K562 (cell line): ENCODE results near the gene COA7. TPM values are rescaled to one million over a fixed set of nuclear protein-coding genes. Genes with fewer than 3 reads are reported as not detected.

Experiments used
- ARID1B ChIP-seq: fragments of 450-650 bp; IDR thresholded peaks from 2 replicates; pipeline ENCODE4 v1.6.1; 2016; ENCODE audit warnings: antibody characterized with exemption, mild to moderate bottlenecking, inconsistent platforms
- CBFA2T3 ChIP-seq: fragments of 450-650 bp; IDR thresholded peaks from 2 replicates; pipeline ENCODE4 v1.6.1; 2017
- CREB3 ChIP-seq: fragments of 450-650 bp; conservative IDR thresholded peaks from 2 replicates; pipeline ENCODE4 v1.6.1; 2016; ENCODE audit warnings: missing genetic modification characterization, low read depth, mild to moderate bottlenecking, missing compliant biosample characterization, moderate library complexity
- CXXC5 ChIP-seq: fragments of 250-450 bp; sonication (Bioruptor Pico); IDR thresholded peaks from 2 replicates; pipeline ENCODE4 v1.8.0; 2022; ENCODE audit warnings: inconsistent platforms, mild to moderate bottlenecking, moderate library complexity
- EP300 ChIP-seq: IDR thresholded peaks from 2 replicates; pipeline ENCODE4 v1.6.1; 2012; ENCODE audit warnings: low read length, improper control_type of control experiment
- HDAC1 ChIP-seq, 2 experiments: fragments of 450-650 bp; IDR thresholded peaks; 2 replicates each; pipeline ENCODE4 v1.6.1; 2016 to 2017; ENCODE audit warnings: inconsistent platforms in 1 of 2, mild to moderate bottlenecking in 1 of 2, moderate library complexity in 1 of 2
- IFI16 ChIP-seq: fragments of 250-450 bp; sonication (Bioruptor Pico); IDR thresholded peaks from 2 replicates; pipeline ENCODE4 v2.1.2; 2022; ENCODE audit warnings: mild to moderate bottlenecking, inconsistent platforms
- MECOM ChIP-seq: fragments of 250-450 bp; sonication (Bioruptor Pico); IDR thresholded peaks from 2 replicates; pipeline ENCODE4 v1.8.0; 2022; ENCODE audit warnings: inconsistent platforms
- PRPF4 ChIP-seq: fragments of 200-400 bp; formaldehyde crosslinking; IDR thresholded peaks from one replicate; pipeline ENCODE4 v1.6.1; 2017; ENCODE audit warnings: low read length, low read depth, mild to moderate bottlenecking; ENCODE audit not compliant: insufficient read depth, poor library complexity, severe bottlenecking
- SMAD3 ChIP-seq: fragments of 450-650 bp; formaldehyde crosslinking; conservative IDR thresholded peaks from 2 replicates; pipeline ENCODE4 v1.4.0; 2020; ENCODE audit warnings: mild to moderate bottlenecking
- SP1 ChIP-seq: sonication (generic); formaldehyde crosslinking; IDR thresholded peaks from 2 replicates; pipeline ENCODE4 v1.8.1; 2022; ENCODE audit warnings: mild to moderate bottlenecking, missing genetic modification reagents
- TBL1XR1 ChIP-seq, 2 experiments: IDR thresholded peaks; 2 replicates each; pipeline ENCODE4 v1.6.1; 2012; ENCODE audit warnings: improper control_type of control experiment in 2 of 2, low read length in 2 of 2, mild to moderate bottlenecking in 1 of 2
- ZFPM2 ChIP-seq: fragments of 250-450 bp; sonication (Bioruptor Pico); IDR thresholded peaks from 2 replicates; pipeline ENCODE4 v1.5.1; 2022; ENCODE audit warnings: mild to moderate bottlenecking
- ZNF184 ChIP-seq: sonication (generic); formaldehyde crosslinking; IDR thresholded peaks from 2 replicates; pipeline ENCODE4 v1.5.0; 2020; ENCODE audit warnings: missing genetic modification reagents
- ZNF316 ChIP-seq: fragments of 450-650 bp; IDR thresholded peaks from 2 replicates; pipeline ENCODE4 v1.6.1; 2016
- polyA plus RNA-seq, 8 experiments: library from polyadenylated mRNA; depleted of rRNA in 4 of 8; stranded (reverse) in 5 of 8; unstranded in 3 of 8; fragments of >200 nt; fragmentation: Nextera tagmentation in 2 of 8; fragmentation: Illumina TruSeq in 1 of 8; extraction: Ambion mirVana in 2 of 8; extraction: Trizol in 1 of 8; gene quantifications; 2 replicates each; pipeline versions ENCODE4 v1.2.1 to v1.2.3, GENCODE V29; 2011 to 2014; ENCODE audit warnings: inconsistent platforms in 1 of 8, missing spikeins in 1 of 8
- total RNA-seq, 7 experiments: library from RNA; depleted of rRNA in 6 of 7; stranded (reverse); fragments of >200 nt in 6 of 7; fragmentation: Illumina TruSeq in 2 of 7; extraction: Trizol in 2 of 7; gene quantifications; 2 replicates each; pipeline versions ENCODE4 v1.2.1 to v1.2.3, GENCODE V29; 2011 to 2021; ENCODE audit warnings: low replicate concordance in 1 of 7
- TF ChIP-seq, protein P1 (sequence below), 2 experiments: fragments of 450-650 bp; formaldehyde crosslinking in 1 of 2; IDR thresholded peaks; 2 replicates each; pipeline versions ENCODE4 v1.4.0 to v1.6.1; 2014 to 2020; ENCODE audit warnings: mild to moderate bottlenecking in 2 of 2, borderline replicate concordance in 1 of 2, low read depth in 1 of 2
- TF ChIP-seq, protein P2 (sequence below): fragments of 250-450 bp; sonication (Bioruptor Pico); IDR thresholded peaks from 2 replicates; pipeline ENCODE4 v1.8.0; 2021; ENCODE audit warnings: moderate library complexity, mild to moderate bottlenecking, inconsistent platforms

Gene COA7
- total and polyA plus RNA-seq, 9 of the 15 experiments (the other 6 are each of a cell fraction or from before 2014, with no cell fraction given) = 19.4 to 82.8 (median 51.0) TPM

DNA sequence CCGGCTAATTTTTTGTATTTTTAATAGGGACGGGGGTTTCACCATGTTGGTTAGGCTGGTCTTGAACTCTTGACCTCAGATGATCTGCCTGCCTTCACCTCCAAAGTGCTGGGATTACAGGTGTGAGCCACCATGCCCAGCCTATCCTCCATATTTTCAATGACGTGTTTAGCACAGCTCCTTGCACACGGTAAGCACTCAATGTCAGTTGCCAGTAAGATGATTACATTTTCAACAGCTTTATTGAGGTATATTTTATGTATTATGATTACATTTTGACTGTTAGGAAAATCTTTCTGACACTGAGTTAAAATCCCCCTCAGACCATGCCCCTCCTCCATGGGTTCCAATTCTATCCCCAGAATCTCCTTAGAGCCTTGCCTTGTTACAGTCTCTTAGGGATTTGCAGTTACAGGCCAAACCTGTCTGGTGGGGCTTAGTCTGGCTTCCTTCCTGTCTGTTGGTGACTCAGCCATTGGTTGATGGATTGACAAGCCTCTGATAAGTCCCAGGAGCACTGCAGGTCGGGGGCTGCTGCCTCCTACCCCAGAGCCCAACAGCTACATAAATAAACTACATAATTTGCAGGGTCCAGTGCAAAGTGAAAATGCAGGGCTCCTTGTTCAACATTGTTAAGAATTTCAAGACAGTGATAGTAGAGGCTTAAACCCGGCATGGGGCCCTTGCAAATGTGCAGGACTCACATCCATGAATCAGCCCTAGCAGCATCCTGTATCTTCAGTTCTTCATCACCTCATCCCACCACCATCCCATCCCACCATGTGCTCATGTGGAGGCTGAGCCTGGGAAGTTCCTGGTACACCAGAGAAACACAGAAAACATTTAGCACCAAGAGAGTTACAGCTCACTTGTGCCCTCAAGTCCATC, 23.4 kb downstream of the COA7 start (continued):
- TF ChIP-seq, protein P1, sequence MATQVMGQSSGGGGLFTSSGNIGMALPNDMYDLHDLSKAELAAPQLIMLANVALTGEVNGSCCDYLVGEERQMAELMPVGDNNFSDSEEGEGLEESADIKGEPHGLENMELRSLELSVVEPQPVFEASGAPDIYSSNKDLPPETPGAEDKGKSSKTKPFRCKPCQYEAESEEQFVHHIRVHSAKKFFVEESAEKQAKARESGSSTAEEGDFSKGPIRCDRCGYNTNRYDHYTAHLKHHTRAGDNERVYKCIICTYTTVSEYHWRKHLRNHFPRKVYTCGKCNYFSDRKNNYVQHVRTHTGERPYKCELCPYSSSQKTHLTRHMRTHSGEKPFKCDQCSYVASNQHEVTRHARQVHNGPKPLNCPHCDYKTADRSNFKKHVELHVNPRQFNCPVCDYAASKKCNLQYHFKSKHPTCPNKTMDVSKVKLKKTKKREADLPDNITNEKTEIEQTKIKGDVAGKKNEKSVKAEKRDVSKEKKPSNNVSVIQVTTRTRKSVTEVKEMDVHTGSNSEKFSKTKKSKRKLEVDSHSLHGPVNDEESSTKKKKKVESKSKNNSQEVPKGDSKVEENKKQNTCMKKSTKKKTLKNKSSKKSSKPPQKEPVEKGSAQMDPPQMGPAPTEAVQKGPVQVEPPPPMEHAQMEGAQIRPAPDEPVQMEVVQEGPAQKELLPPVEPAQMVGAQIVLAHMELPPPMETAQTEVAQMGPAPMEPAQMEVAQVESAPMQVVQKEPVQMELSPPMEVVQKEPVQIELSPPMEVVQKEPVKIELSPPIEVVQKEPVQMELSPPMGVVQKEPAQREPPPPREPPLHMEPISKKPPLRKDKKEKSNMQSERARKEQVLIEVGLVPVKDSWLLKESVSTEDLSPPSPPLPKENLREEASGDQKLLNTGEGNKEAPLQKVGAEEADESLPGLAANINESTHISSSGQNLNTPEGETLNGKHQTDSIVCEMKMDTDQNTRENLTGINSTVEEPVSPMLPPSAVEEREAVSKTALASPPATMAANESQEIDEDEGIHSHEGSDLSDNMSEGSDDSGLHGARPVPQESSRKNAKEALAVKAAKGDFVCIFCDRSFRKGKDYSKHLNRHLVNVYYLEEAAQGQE (IDR thresholded peaks at IDR 0.05; ENCODE audit: borderline replicate concordance) = peak; percentile 77
- TF ChIP-seq, protein P1 (CRISPR knock-in tag; IDR thresholded peaks at IDR 0.05; ENCODE audit: low read depth) = no peak
- TF ChIP-seq CXXC5 (CRISPR knock-in tag) (0 out of 2 replicates have a peak, but pooled peaks have one; percentile 5), TBL1XR1 (IDR thresholded peaks at IDR 0.05; ENCODE audit: low read length in 2 of 2) (peak in 1 of 2 experiments; percentile 87; a peak in 2 of 4 replicates), HDAC1 (IDR thresholded peaks at IDR 0.05) (0 out of 4 replicates have a peak, but pooled peaks of 1 of the 2 experiments have one; percentile 23), IFI16 (no peak), ZNF184 (no peak), CBFA2T3 (peak; percentile 55), ARID1B (peak; percentile 83), SMAD3 (no peak), PRPF4 (no peak), MECOM (no peak), CREB3 (tag) (peak; percentile 77; the same call in 1 of the 2 replicates), EP300 (peak; percentile 91), ZNF316 (peak; percentile 33; the same call in 1 of the 2 replicates), SP1 (CRISPR knock-in tag) (no peak), ZFPM2 (CRISPR knock-in tag) (no peak)
- TF ChIP-seq, protein P2, sequence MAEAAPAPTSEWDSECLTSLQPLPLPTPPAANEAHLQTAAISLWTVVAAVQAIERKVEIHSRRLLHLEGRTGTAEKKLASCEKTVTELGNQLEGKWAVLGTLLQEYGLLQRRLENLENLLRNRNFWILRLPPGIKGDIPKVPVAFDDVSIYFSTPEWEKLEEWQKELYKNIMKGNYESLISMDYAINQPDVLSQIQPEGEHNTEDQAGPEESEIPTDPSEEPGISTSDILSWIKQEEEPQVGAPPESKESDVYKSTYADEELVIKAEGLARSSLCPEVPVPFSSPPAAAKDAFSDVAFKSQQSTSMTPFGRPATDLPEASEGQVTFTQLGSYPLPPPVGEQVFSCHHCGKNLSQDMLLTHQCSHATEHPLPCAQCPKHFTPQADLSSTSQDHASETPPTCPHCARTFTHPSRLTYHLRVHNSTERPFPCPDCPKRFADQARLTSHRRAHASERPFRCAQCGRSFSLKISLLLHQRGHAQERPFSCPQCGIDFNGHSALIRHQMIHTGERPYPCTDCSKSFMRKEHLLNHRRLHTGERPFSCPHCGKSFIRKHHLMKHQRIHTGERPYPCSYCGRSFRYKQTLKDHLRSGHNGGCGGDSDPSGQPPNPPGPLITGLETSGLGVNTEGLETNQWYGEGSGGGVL (CRISPR knock-in tag) = no peak
